T-helper 2 cell treated with Interferon-gamma antibody and Interleukin-4, amounts not matched to agents 100 ng/mL and 5 ng/mL, for 36 hours (primary cell): ENCODE measurements around the gene PDE7B. TPM values are rescaled to one million over a fixed set of nuclear protein-coding genes. Genes with fewer than 3 reads are reported as not detected.

Source experiments
- intact Hi-C: fragments of 100-400 bp; cut with micrococcal nuclease; formaldehyde crosslinking; loops from one replicate; pipeline ENCODE4 v1.15.1; 2023
- total RNA-seq: library from RNA; stranded (reverse); gene quantifications from 2 replicates; pipeline ENCODE4 v1.2.3, GENCODE V29; 2022

Gene PDE7B
- total RNA-seq, result 13.5 and 14.0 TPM in 2 replicates

DNA sequence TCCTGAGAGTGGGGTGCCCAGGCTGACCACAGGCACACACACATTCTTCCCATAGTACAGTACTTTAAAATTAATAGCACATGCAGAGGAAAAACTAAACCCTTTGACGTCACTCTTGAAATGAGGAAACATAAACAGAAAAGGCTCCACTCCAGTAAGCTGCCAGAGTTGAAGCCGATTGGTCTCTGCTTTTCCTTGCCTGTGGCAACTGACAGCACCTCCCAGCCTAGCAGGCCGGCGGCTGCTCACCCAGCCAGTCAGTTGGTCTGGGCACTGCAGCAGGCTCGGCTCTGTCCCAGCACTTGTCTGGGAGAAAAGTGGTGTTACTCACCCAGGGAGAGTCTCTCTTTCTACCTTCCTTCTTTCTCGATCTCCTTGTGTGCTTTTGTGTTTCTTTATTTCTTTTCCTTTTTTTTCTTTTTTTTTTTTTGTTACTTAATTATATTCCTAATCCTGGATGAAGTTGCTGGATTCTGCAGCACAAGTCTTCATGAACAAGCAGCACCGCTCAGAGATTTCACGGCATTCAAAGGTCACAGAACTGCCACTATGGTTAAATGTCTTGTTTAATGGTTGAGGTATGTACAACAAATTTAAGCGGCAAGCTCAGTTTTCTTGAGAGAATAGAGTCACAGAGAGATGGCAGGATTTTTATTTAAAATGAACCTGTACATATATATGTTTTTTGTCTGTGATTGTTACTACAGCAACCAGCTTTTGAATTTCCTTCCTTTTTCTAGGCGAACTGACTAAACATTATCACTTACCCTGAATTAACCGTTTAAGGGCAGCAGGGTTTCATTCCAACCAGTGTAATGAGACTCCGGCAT is at the start of gene PDE7B:
PDE7B (plus strand) TSS at position 260 of the 830 bp plus-strand sequence.
- intact Hi-C loops, result loop anchor here (1.0 to 5.0 kb wide), 5 partner anchors 29 to 355 kb away; partner anchors contain the start of gene AHI1

DNA sequence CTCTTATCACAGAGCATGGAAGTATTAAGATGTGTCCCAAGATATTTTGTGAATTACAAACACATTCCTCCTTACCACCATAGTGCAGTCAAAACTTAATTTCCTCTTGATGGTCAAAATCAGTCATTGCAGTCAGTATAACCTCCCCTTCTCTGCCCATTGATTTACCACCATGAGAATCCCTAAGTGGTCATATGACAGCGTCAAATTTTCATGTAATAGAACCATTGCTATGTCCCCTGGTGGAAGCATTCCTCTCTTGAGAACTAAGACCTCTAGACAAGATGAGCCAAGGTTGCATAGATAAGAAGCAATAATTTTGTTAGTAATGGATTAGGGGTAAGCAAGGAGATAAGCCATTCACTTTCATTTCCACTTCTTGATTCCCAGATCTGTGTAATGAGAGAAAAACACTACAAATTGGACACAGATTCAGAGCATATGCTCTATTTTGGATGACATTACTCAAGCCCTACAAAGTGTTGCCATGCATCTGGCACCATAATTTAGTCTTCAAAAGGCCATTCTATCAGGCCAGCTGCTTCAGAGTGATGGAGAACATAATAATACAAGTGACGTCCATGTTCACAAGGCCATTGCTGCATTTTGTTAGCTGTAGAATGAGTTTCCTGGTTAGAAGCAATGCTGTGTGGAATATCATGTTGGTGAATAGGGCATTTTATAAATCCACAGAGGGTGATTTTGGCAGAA is 49.6 kb upstream of the PDE7B start:
- intact Hi-C loops, result no loop called here

DNA sequence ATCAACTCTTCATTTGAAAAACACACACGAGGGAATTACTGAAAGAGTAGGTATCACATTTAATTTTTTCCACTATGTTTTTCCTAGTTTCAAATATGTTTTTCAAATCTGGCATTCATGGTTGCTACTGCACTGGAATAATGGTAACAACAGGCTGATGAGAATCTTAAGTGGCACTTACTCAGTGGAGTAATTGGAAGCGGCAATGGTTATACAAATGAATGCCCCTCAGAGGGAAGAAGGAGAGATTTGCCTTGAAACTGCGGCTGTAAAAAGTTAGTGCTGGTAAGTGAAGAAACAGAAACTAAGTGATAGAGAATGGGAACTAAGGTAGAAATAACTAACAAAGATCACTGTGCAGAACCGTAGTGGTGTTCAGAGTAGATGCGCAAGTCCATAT is 41.0 kb upstream of the PDE7B start:
- intact Hi-C loops, result no loop called here

DNA sequence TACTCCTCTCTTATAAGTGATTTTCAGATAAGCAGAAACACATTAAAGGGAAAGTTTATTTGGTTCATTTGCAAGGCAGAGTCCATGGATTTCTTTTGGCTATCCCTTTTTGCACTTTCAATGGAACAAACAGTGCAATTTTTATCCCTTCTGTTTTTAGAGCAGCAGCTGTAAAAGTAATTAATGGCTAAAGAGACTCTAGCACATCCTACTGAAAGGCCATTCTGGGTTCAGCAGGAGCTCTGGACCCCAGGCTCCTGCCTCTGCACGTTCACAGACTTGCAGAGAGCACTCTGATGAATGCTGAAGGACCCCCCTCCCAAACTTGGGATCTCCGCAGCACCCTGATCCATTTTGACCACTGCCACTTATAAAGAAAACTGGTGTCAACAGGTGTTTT is 40.3 kb upstream of the PDE7B start:
- intact Hi-C loops, result no loop called here

DNA sequence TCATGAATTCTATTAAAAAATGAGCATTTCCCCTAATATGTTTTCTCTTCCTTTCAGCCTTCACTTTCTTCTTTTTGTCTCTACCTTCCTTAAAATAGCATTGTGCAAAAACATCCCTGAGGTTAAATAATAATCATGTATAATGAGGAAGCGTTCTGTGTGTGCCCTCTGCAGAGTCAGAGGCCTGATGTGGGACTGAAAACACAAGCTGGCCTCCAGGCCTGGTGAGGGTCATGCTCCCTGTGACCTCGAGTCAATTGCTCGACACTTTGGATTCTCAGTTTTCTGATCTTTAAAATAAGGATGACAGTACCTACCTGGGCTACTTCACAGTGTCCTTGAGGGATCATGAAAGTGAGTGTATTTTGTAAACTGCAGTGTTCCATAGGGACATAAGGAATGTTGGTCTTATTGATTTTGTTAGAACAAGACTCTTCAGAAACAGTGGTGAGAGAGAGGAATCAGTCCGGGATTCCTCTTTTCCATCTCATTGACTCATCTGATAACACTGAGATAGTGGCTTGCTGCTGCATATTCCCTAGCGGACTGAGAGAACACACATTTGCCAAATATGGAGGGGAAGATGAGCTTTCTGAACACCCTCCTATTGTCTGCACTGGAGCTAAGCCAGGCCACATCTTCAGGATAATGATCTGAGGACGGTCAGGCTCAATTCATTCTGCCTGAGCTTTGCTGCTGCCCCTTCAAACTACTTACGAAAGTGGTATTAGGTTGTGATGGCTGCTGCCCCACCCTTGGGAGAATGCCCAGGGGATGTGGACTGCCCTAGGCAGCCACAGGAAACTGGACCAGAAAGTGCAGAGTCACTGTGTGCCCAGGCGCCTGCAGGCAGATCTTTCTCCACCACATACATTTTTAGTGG is 39.6 kb upstream of the PDE7B start:
- intact Hi-C loops, result no loop called here

DNA sequence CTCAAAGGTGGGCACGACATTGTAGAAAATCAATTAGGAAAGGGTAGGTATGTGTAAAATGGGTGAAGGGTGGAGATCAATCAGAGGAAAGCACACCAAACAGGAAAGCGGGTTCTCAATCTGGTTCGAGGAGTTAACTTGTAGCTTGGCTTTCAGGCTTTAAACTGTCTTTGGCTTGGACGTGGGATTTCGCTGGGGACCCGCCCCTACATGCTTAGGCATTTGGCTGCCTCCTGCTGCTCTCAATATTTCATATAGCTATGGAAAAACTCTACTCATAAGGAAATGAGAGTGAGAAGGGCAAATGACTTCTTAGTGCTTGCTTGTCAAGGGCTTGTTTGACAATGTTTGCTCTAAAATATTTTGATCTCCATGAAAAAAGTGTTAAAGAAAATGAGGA is 38.1 kb upstream of the PDE7B start:
- intact Hi-C loops, result no loop called here

DNA sequence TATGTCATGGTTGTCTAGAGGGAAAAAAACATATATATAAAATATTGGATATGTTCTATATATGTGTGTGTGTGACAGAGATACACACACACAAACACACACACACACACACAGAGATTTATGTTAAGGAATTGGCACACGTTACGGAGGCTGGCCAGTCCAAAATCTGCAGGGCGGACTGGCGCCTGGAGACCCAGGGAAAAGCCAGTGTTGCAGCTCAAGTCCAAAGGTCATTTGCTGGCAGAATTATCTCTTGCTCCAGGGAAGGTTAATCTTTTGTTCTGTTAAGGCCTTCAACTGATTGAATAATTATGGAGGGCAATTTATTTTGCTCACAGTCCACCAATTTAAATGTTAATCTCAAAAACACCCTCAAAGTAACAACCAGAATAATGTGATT is 37.5 kb upstream of the PDE7B start:
- intact Hi-C loops, result no loop called here

DNA sequence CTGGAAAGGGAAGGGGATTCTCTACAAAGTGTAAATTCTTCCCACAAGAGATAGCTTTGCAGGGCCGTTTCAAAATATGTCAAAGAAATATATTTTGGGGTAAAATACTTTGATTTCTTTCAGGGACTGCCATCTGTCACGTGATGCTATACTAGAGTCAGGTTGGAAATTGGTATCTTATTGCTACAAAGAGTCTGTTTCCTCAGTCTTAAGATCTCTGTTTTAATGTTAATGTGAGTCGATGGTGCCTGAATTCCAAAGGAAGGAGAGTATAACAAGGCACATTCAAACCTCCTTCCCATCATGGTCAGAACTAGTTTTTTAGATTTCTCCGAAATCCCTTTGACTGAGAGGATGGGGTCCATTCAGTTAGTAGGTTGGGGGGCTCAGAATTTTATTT is 36.3 kb upstream of the PDE7B start:
- intact Hi-C loops, result no loop called here

DNA sequence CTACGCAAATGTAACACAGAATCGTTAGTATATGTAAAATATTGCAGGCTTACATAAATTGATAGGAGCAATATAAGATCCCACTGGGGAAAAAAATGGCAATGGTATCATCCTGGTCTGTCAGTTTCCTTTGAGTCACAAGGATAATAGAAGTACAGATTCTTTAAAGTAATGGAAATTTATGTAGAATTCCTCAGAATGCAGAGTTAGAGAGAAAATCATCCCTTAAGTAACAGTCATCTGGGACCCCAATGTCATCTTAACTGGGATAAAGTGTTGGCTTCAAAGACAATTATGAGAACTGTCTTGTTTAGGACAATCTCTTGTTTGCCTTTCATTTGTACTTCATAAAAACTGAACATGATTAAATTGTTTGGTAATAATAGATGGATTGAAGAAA is 34.5 kb upstream of the PDE7B start:
- intact Hi-C loops, result no loop called here

DNA sequence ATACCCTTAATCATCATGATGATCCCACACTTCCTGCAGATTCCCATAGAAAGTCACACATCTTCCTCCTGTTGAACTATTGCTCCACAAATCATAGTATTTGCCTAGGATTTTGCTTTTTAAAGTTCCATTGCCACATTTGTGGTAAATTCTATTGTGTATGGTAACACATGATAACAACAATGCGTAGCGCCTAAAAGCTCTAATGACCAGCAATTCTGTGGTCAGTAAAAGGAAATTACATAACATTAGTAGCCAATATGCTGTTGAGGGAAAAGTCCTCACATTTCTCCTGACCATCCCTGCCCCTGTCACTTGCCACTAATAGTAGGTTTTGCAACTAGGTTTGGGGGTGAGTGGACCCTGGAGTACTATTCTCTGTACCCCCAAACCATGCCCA is 31.8 kb upstream of the PDE7B start:
- intact Hi-C loops, result no loop called here

DNA sequence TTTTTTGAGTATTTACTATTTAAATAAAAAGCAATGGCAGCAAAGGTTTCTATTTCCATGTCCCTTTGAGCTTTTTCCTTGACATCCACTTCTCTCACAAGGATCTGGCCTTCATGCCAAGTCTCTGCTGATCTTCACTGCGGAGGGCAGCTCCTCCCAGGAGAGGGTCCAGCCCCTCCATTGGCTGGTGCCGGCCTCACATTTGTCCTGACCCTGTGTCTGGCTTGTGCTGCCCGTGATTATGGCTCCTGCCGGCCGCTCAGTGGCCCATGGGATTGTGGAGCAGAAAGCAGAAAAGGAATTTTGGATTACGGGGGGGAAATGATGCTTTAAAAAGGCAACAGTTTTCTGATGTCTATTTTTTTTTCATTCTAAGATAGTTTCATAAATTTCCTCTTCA is 31.2 kb upstream of the PDE7B start:
- intact Hi-C loops, result no loop called here

DNA sequence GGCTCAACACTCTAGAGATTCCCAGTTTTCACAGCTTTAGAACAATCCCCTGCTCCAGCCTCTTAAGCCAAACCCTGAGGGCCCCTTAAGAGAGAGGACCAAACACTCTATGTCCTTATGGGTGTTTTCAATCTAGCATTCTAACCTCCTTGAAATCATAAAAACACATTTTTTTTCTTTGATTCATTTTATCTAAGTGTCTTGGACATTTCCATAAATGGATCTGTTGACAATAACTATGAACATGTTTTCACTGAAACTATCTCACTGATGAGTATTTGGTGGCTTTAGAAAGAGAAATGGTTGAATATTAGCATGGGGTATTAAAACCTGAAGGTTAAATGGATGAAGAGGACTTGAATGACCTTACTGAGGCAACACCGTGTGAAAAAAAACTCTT is 27.6 kb upstream of the PDE7B start:
- intact Hi-C loops, result no loop called here

DNA sequence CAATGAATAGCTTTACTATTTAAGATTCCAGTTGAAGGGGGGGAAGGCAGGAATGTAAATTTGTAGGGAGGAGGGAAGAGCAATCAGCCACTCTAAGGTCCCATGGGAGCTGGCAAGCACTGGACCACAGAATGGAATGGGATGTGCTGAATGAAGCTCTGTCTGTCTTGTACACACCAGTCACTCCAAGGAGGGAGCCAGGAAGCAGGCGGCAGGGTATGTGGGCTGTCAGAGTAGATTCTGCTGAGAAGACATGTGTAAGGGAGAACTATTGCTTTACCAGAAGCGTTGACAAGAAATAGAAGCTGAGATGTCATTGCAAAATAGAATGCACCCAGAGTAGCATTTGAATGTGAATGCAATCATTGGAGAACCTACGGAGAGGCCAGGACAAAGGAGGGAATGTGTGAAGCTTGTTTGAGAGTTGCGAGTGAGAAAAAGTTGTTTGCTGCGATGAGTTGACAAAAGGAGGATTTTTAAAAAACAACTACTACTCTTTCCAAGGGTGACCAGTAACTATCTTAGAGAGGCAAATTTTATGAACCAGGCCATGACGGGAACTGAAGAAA is 25.2 kb upstream of the PDE7B start:
- intact Hi-C loops, result no loop called here

DNA sequence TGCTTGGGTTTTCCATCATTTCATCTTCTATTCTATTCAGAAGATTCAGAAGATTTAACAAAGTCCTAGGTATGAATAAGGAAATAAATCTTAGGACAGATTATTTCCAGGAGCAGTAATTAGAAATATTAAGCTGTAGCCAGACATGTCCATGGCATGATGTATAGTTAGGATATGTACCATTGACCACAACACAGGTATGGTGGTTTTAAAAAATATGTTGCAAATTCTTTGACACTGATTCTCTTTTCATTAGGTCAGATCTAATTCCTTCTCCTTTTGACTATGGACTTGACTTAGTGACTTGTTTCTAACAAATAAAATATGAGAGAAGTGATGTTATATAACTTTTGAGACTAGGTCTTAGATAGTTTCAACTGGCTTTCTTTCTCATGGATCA is 23.5 kb upstream of the PDE7B start:
- intact Hi-C loops, result no loop called here

DNA sequence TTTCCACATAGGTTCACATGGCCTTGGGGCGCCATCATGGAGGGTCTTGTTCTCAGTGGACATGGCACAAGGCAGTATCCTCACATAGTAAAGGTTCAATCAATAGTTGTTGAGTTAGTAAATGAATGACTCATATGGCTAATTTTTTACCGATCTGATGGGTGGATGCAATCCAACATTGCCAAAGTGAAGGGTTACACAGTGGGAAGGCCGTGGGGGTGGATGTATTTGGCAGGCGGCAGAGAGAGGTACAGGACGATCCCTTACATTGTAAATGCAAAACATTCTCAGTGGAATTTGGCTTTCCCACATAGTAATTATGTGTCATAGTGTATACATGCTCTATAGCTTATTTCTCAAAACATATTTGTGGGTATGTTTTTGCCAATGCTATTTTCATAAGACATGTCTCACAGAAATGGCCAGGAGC is 21.0 kb upstream of the PDE7B start:
- intact Hi-C loops, result no loop called here

DNA sequence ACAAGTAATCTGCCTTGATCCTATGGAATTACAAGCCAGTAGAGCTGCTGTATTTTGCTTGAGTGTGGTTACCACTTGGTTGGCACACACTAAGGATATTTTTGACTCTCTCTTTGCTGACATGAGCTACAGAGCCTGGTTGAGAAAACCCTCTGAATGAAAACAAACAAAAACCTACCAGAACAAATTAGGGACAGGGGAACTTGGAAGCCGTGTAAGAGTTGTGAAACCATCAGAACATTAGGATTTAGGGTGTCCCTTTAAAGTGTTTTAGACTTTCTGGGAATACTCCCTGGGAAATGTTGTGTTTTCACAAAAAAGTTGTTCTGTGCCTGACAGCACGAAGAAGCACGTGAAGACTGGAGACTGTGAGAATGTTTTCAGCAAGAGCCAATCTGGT is 20.5 kb upstream of the PDE7B start:
- intact Hi-C loops, result no loop called here

DNA sequence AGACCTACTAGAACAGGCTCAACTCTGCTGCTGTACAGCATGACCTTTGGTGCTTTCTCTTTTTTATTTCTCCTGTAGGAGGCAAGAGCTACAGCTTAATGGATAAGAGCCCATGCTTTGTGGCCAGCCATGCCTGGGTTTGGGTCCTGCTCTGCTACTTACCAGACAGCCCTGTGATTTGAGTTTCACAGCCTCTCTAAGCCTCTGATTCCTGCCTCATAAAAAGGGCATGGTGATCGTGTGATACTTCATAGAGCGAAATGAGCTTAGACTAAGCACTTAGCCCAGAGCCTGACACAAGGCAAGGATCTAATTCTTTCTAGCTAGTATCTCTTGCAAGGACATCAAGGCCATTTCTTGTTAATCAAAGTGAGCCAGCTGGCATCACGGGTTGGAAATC is 19.3 kb upstream of the PDE7B start:
- intact Hi-C loops, result no loop called here

DNA sequence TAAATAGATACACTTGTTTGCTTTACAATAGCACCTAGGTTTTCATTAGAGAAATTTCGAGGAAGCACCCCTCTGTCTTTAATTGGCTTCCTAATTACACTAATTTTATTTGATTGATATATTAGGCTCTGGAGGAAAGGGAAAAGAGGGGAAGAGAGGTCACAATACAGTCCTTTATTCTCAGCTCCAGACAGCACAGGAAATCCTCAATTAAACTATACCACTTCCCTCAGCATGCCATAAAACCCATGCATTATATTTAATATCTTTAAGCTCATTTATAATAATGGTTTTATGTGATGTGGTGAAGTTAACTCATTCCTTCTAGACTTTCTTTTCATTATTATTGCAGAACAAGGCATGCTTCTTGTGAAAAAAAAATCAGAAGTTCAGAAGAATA is 17.7 kb upstream of the PDE7B start:
- intact Hi-C loops, result no loop called here

DNA sequence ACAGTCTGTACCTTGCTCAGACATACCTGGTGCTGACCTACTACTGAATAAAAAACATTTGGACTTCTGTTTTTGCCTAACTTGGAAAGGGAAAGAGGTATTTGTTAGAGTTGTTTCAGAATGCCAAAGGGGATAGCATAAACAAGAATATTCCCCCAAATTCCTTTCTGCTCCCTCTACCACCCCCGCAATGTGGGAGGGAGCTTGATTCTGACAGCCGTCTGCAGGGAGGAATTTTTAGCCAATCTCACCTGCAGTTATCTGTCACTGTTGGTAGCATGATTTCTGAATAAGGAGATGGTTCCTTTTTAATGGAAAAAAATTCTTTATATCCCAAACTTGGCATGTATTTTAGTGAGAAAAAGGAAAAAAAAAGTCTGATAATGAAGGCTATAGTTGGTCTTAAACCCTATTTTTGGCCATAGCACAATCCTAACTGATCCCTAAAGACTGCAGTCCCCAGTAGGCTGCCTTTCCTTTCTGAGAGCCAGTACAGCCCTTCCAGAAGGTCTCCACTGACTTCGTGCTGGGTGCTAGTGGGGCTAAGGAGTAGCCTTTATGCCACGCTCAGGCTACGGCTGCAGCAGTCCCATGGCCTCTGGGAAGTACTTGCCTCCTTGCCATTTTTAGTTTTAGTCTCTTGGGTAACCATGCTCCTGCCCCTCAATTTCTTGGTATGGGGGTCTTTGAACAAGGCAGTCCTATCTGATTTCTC is 13.6 kb upstream of the PDE7B start:
- intact Hi-C loops, result no loop called here

DNA sequence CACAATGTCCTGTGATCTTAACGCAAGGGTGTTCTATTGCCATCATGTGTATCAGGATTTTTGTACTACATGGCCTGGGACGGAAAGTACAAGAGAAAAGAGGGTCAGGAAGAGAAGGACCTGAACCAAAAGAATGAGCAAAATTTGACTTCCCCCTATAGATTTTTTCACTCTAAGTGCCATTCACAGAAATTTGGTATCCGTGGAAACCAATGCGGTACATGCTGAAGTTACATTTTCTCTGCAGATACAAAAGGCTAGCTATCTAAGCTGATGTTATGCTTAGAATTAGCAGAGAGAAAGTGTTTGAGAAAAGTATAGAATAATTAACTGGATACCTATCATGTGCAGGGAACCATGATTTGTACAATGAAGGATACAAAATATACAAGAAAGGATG is 12.4 kb upstream of the PDE7B start:
- intact Hi-C loops, result no loop called here
